Lung (tissue), 12 donors: ENCODE results near the gene SEC23B. TPM values are rescaled to one million over a fixed set of nuclear protein-coding genes. Genes with fewer than 3 reads are reported as not detected.
"Not testable (repeated sequence)": the region's sequence is repeated elsewhere in the genome, so short reads cannot be mapped to it uniquely, and the experiment has no call there.

Source experiments
- ATAC-seq: fragments of 200-7000 bp; cut with Tn5 transposase; one replicate; pipeline ENCODE4 v1.9.1; 2020; ENCODE audit warnings: moderate number of reproducible peaks; ENCODE audit not compliant: insufficient read depth, low FRiP score
- DNase-seq, 3 donors: peaks; one replicate each; pipeline ENCODE4 v3.0.0-alpha.2; 2013 to 2017
- H3K27ac ChIP-seq, 2 donors: one replicate each; pipeline ENCODE4 v1.5.1; 2013; ENCODE audit warnings: mild to moderate bottlenecking in 2 of 2, moderate library complexity in 2 of 2, control low read depth in 1 of 2, inconsistent platforms in 1 of 2, low read depth in 1 of 2, low read length in 1 of 2
- H3K27me3 ChIP-seq, 3 donors: one replicate each; pipeline ENCODE4 v1.5.1; 2013; ENCODE audit warnings: low read length in 2 of 3; ENCODE audit not compliant: control insufficient read depth in 3 of 3, insufficient read depth in 3 of 3
- H3K36me3 ChIP-seq, 4 donors: one replicate each; pipeline ENCODE4 v1.5.1; 2013; ENCODE audit warnings: low read length in 4 of 4, mild to moderate bottlenecking in 1 of 4, moderate library complexity in 1 of 4; ENCODE audit not compliant: control insufficient read depth in 4 of 4, insufficient read depth in 4 of 4
- H3K4me1 ChIP-seq, 5 donors: one replicate each; pipeline ENCODE4 v1.5.1; 2013; ENCODE audit warnings: low read length in 5 of 5, mild to moderate bottlenecking in 2 of 5, moderate library complexity in 1 of 5; ENCODE audit not compliant: control insufficient read depth in 5 of 5, insufficient read depth in 5 of 5
- H3K4me3 ChIP-seq: one replicate; pipeline ENCODE4 v1.5.1; 2013; ENCODE audit warnings: mild to moderate bottlenecking, control low read depth, moderate library complexity
- H3K9ac ChIP-seq, 2 donors: one replicate each; pipeline ENCODE4 v1.5.1; 2013; ENCODE audit warnings: low read length in 2 of 2, control low read depth in 1 of 2; ENCODE audit not compliant: insufficient read depth in 1 of 2
- H3K9me3 ChIP-seq, 4 donors: one replicate each; pipeline ENCODE4 v1.5.1; 2013; ENCODE audit warnings: low read length in 3 of 4, mild to moderate bottlenecking in 1 of 4, moderate library complexity in 1 of 4; ENCODE audit not compliant: control insufficient read depth in 4 of 4, insufficient read depth in 3 of 4
- CTCF ChIP-seq: IDR thresholded peaks from 2 replicates; pipeline ENCODE4 v1.5.1; 2012; ENCODE audit warnings: mild to moderate bottlenecking; ENCODE audit errors: control extremely low read depth, extremely low read depth
- WGBS, 2 donors: extraction: QIAGEN DNeasy Blood & Tissue Kit; methylation state at CpG; one replicate each; pipeline ENCODE4 v1.1.7; 2013; 5-methylcytosine and 5-hydroxymethylcytosine counted together
- polyA plus RNA-seq, 2 donors: library from polyadenylated mRNA; stranded (reverse); fragments of 200-250 nt; gene quantifications; one replicate each; pipeline ENCODE4 v1.2.1, GENCODE V29; 2013
- total RNA-seq, 2 donors: library from RNA; depleted of rRNA in 1 of 2; stranded (reverse); fragments of >200 nt in 1 of 2; gene quantifications; one replicate each; pipeline ENCODE4 v1.2.1, GENCODE V29; 2014 to 2021
- donor health status: control.
- donor health status: control.
- donor health status: Bipolar disorder and iron deficiency.
- donor health status: healthy.
- donor health status: DM: yes; HTN: yes; CAD: no.

The SEC23B gene
- total and polyA plus RNA-seq, 4 donors, result 10.3 to 79.5 (median 57.8) TPM

DNA sequence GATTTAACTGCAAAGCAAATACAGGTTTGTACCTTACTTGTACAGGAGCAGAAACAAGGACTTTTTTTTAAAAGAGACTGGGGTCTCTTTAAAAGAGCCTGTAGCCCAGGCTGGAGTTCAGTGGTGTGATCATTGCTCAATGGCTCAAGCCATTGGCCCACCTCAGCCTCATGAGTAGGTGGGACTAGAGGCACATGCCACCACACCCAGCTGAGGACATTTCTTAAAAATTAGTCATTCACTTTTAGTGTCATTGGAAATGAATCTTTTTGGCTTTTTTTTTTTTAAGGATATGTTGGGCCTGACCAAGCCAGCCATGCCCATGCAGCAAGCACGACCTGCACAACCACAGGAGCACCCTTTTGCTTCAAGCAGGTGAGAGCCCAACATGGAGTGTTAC, 16.9 kb downstream of the SEC23B start:
- Histone ChIP-seq H3K9me3 (no peaks in the 10 kb centered on the region), H3K27me3 (no peaks in the 10 kb centered on the region), H3K4me1 (no peaks in the 10 kb centered on the region), H3K9ac (no peak overlapping the region), H3K27ac (no peak overlapping the region), H3K4me3 (no peak overlapping the region), H3K36me3 (peaks cover 28 to 48% (median 40%) of the 10 kb centered on the region in 4 donors)
- WGBS, 2 donors, result 93 to 95% methylated on average over 1 of the region's 1 CpG
- DNase-seq, result no peak
- no peak for TF ChIP-seq CTCF
- ATAC-seq, result no peak

DNA sequence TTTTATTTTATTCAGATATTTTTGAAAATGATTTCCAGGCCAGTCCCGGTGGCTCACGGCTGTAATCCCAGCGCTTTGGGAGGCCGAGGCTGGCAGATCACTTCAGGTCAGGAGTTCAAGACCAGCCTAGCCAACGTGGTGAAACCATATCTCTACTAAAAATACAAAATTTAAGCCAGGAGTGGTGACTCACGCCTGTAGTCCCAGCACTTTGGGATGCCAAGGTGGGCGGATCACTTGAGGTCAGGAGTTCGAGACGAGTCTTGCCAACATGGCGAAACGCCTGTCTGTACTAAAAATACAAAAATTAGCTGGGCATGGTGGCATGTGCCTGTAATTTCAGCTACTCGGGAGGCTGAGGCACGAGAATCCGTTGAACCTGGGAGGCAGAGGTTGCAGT, 19.0 kb downstream of the SEC23B start:
- H3K27ac ChIP-seq, H3K27me3 ChIP-seq, H3K4me3 ChIP-seq, H3K9me3 ChIP-seq, ATAC-seq, DNase-seq, H3K9ac ChIP-seq, H3K4me1 ChIP-seq: not testable (repeated sequence)
- H3K36me3 ChIP-seq, result peaks cover 38 to 57% (median 51%) of the 10 kb centered on the region in 4 donors
- 83 to 85% methylated on average over 14 of the region's 14 CpGs for WGBS, 2 donors

DNA sequence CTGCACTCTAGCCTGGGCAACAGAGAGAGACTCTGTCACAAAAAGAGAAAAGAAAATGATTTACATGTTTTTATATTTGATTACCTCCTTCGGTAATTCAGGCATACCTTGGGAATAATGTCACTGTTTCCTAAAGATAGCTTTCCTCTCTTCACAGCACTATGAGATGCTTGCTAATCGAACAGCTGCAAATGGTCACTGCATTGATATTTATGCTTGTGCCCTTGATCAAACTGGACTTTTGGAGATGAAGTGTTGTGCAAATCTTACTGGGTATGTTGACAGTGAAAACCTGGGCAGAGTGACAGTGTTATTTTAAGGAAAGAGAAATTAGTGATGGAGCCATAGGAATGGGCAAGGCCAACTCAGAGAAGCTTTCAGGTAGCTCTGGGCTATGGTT, 19.6 kb downstream of the SEC23B start:
- Histone ChIP-seq H3K27ac (no peak overlapping the region), H3K27me3 (no peaks in the 10 kb centered on the region), H3K36me3 (peaks cover 43 to 58% (median 54%) of the 10 kb centered on the region in 4 donors), H3K4me3 (no peak overlapping the region), H3K4me1 (no peaks in the 10 kb centered on the region), H3K9me3 (no peaks in the 10 kb centered on the region), H3K9ac (no peak overlapping the region)
- ATAC-seq (no peak), DNase-seq (no peak)
- WGBS, 2 donors, result 94 to 97% methylated on average over 2 of the region's 2 CpGs
- no peak for TF ChIP-seq CTCF

GRCh38 chr20:18527836-18528235, 20.1 kb downstream of the SEC23B start:
- ATAC-seq (no peak), DNase-seq (no peak)
- TF ChIP-seq CTCF, result no peak
- H3K4me1 ChIP-seq, result no peaks in the 10 kb centered on the region
- no peaks in the 10 kb centered on the region for H3K27me3 ChIP-seq
- WGBS, 2 donors, result 96 to 98% methylated on average over 2 of the region's 2 CpGs
- no peaks in the 10 kb centered on the region for H3K9me3 ChIP-seq
- peaks cover 48 to 63% (median 58%) of the 10 kb centered on the region in 4 donors for H3K36me3 ChIP-seq
- no peak overlapping the region for H3K4me3 ChIP-seq
- no peak overlapping the region for H3K27ac ChIP-seq
- H3K9ac ChIP-seq, result no peak overlapping the region
